ENCODE measurements around the gene CHMP4A. TPM values are rescaled to one million over a fixed set of nuclear protein-coding genes. Genes with fewer than 3 reads are reported as not detected.

The CHMP4A gene
- total and polyA plus RNA-seq, 2 experiments from 2014 or later: 25.6 to 73.6 TPM

- Histone ChIP-seq H3K36me3 (replicated peaks; ENCODE audit: insufficient read depth, low read depth) (peaks cover 2% of the 10 kb centered on the region), H3K27ac (peak overlapping the region; percentile 71), H4K20me1 (ENCODE audit: insufficient read depth, poor library complexity, severe bottlenecking) (no peaks in the 10 kb centered on the region), H3K4me3 (peak overlapping the region; percentile 11), H2AFZ (peak overlapping the region; percentile 16), H3K9me2 (replicated peaks; ENCODE audit: insufficient read depth) (no peaks in the 10 kb centered on the region), H3K9me3 (ENCODE audit: low read depth) (no peaks in the 10 kb centered on the region), H3K4me2 (peak overlapping the region; percentile 81), H3K4me1 (ENCODE audit: insufficient read depth) (peaks cover 5% of the 10 kb centered on the region), H3K27me3 (no peaks in the 10 kb centered on the region), H3K79me2 (peaks cover 27% of the 10 kb centered on the region)
- TF ChIP-seq CTCF (IDR thresholded peaks at IDR 0.05; ENCODE audit: poor library complexity) (no peak), EZH2phosphoT487 (IDR thresholded peaks at IDR 0.05; ENCODE audit: low read depth, severe bottlenecking, unreplicated experiment) (no peak), EZH2 (IDR thresholded peaks at IDR 0.05; ENCODE audit: borderline replicate concordance) (no peak)
- 46% methylated on average over 30 of the region's 30 CpGs for WGBS (ENCODE audit: low lambda C conversion rate, missing lambda C conversion rate)
- no peak for DNase-seq (ENCODE audit: low spot score)
Observed at GRCh38 chr14:24172261-24172860, 40.9 kb downstream of the CHMP4A start.

- Histone ChIP-seq H2AFZ (peak within 1 kb of the TSS; percentile 16), H3K36me3 (replicated peaks; ENCODE audit: insufficient read depth, low read depth) (peaks cover 2% of the 10 kb centered on the region)
Observed at GRCh38 chr14:24171422-24172260, 41.6 kb downstream of the CHMP4A start, which contains the start of gene REC8. REC8 (plus strand) TSS chr14:24172080; CDS start chr14:24172553, 473 bp downstream.

GRCh38 chr14:24167469-24168114, 45.7 kb downstream of the CHMP4A start:
- no peak for DNase-seq (ENCODE audit: low spot score)
- Histone ChIP-seq H3K9me3 (ENCODE audit: low read depth) (no peaks in the 10 kb centered on the region), H2AFZ (no peak overlapping the region), H3K4me2 (no peak overlapping the region), H3K4me1 (ENCODE audit: insufficient read depth) (no peaks in the 10 kb centered on the region), H3K79me2 (peaks cover 16% of the 10 kb centered on the region), H3K36me3 (replicated peaks; ENCODE audit: insufficient read depth, low read depth) (no peaks in the 10 kb centered on the region), H3K27ac (no peak overlapping the region), H3K9me2 (replicated peaks; ENCODE audit: insufficient read depth) (no peaks in the 10 kb centered on the region), H3K4me3 (no peak overlapping the region), H3K27me3 (no peaks in the 10 kb centered on the region), H4K20me1 (ENCODE audit: insufficient read depth, poor library complexity, severe bottlenecking) (peaks cover 5% of the 10 kb centered on the region)
- WGBS (ENCODE audit: low lambda C conversion rate, missing lambda C conversion rate): 93% methylated on average over 3 of the region's 3 CpGs
- TF ChIP-seq EZH2phosphoT487 (IDR thresholded peaks at IDR 0.05; ENCODE audit: low read depth, severe bottlenecking, unreplicated experiment): no peak

More at GRCh38 chr14:24171422-24172260, 41.6 kb downstream of the CHMP4A start, which contains the start of gene REC8:
- TF ChIP-seq CTCF (IDR thresholded peaks at IDR 0.05; ENCODE audit: poor library complexity) (no peak), EZH2 (IDR thresholded peaks at IDR 0.05; ENCODE audit: borderline replicate concordance) (no peak), EZH2phosphoT487 (IDR thresholded peaks at IDR 0.05; ENCODE audit: low read depth, severe bottlenecking, unreplicated experiment) (no peak)
- Histone ChIP-seq H3K27ac (peak within 1 kb of the TSS; percentile 71), H3K9me3 (ENCODE audit: low read depth) (no peaks in the 10 kb centered on the region), H3K9me2 (replicated peaks; ENCODE audit: insufficient read depth) (no peaks in the 10 kb centered on the region), H3K4me1 (ENCODE audit: insufficient read depth) (peaks cover 5% of the 10 kb centered on the region), H4K20me1 (ENCODE audit: insufficient read depth, poor library complexity, severe bottlenecking) (no peaks in the 10 kb centered on the region), H3K4me2 (peak within 1 kb of the TSS; percentile 81), H3K27me3 (no peaks in the 10 kb centered on the region), H3K79me2 (peaks cover 25% of the 10 kb centered on the region), H3K4me3 (peak within 1 kb of the TSS; percentile 11)
- DNase-seq (ENCODE audit: low spot score): peak; percentile 95
- WGBS (ENCODE audit: low lambda C conversion rate, missing lambda C conversion rate): 11% methylated on average over 58 of the region's 63 CpGs
